HG03565 (cell line): ENCODE data around the gene SLC6A9.

Source experiments
- ATAC-seq: cut with Tn5 transposase; IDR thresholded peaks from one replicate; pipeline ENCODE4 v1.9.1; 2021; ENCODE audit warnings: mild to moderate bottlenecking, moderate library complexity; ENCODE audit not compliant: unreplicated experiment

SLC6A9 gene

GRCh38 chr1:43951021-43951985, 80.0 kb downstream of the SLC6A9 start:
- no peak for ATAC-seq

DNA sequence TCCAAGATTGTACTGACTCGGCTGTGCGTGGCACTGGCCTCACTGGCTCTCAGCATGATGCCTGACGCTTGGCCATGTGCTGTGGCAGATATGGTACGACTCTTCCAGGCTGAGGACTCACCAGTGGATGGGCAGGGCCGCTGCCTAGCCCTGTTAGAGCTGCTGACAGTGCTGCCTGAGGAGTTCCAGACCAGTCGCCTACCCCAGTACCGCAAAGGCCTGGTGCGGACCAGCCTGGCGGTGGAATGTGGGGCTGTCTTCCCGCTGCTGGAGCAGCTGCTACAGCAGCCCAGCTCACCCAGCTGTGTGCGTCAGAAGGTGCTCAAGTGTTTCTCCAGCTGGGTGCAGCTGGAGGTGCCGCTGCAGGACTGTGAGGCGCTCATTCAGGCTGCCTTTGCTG, 81.6 kb downstream of the SLC6A9 start:
- ATAC-seq, result no peak

DNA sequence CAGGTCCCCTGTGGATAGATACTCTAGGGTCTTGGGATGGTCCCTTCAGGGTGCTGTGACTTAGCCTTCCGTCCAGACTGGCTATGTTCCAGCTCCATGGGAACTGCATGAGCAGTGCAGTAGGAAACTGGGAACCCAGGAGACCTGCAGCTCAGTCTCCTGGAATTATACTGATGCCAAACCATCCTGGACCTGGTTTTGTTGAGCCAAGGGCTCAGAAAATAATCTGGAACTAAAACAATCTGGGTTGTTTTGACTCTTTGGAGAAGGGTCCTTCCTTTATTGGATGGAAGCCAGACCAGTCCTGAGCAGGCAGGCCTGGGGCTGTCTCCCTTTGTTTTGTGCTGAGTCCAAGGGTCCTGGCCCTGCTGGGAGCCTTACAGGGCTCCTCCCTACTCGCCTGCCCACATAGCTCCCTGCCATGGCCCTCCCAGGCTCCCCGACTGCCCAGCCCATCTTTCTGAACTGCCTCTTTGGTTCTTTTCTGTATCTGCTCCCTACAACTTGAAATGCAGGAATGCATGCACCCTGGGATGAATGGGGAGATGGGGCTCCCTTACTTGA, 83.3 kb downstream of the SLC6A9 start:
- ATAC-seq, result no peak

DNA sequence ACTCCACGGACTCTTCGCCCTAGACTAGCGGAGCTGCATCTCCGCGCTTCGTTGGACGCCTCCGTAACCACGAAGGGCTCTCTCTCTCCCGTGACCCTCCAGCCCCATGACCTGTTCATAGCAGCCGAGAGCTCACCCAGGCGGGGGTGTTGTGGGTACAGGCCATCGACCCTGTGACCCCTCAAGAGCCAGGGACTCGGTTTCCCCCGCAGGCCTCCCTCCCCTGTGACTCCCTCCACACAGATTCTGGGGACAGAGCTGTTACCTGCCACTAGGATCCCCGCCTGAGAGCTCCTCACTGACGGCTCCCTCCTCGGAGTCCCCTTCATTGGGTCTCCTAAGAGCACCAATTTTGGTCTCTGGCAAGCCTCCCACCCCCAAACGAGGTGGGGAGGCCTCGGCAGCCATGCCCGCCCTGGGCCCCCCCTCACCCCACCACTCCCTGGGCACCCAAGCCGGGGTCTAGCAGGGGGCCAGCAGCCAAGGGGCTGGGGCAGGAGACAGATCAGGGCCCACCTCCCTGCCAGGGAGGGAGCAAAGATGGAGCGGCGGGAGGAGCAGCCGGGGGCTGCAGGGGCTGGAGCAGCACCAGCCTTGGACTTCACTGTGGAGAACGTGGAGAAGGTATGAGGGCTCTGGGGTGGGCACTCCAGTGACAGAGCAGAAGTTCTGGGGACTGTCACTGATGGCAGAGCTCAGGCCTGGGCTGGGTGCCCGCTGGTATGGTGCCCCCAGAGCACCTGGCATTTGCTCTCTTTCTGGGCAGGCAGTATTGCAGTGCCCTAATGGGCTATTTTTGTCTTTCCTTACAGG, 84.0 kb downstream of the SLC6A9 start:
- no peak for ATAC-seq
